HG03354 (cell line): ENCODE measurements around the gene PRLR.
"Not testable (repeated sequence)": the region's sequence is repeated elsewhere in the genome, so short reads cannot be mapped to it uniquely, and the experiment has no call there.

Experiments
- ATAC-seq: cut with Tn5 transposase; IDR thresholded peaks from one replicate; pipeline ENCODE4 v1.9.1; 2021; ENCODE audit warnings: mild to moderate bottlenecking; ENCODE audit not compliant: unreplicated experiment, poor library complexity, severe bottlenecking

The PRLR gene

GRCh38 chr5:35138232-35138631 lies 92.1 kb downstream of the PRLR start:
- no peak for ATAC-seq

- no peak for ATAC-seq
Measured at GRCh38 chr5:35136386-35136785, 93.9 kb downstream of the PRLR start.

- no peak for ATAC-seq
Measured at GRCh38 chr5:35135239-35135700, 95.0 kb downstream of the PRLR start.

GRCh38 chr5:35134278-35135030 lies 95.8 kb downstream of the PRLR start:
- no peak for ATAC-seq

GRCh38 chr5:35133186-35133585 lies 97.1 kb downstream of the PRLR start:
- ATAC-seq: no peak

- no peak for ATAC-seq
Measured at GRCh38 chr5:35131723-35132122, 98.6 kb downstream of the PRLR start.

- ATAC-seq: no peak
Measured at GRCh38 chr5:35129921-35130485, 100.3 kb downstream of the PRLR start.

- no peak for ATAC-seq
Measured at GRCh38 chr5:35129276-35129675, 101.0 kb downstream of the PRLR start.

- no peak for ATAC-seq
Measured at GRCh38 chr5:35127006-35127405, 103.3 kb downstream of the PRLR start.

GRCh38 chr5:35125746-35126145 lies 104.5 kb downstream of the PRLR start:
- no peak for ATAC-seq

- ATAC-seq: no peak
Measured at GRCh38 chr5:35124932-35125331, 105.4 kb downstream of the PRLR start.

- no peak for ATAC-seq
Measured at GRCh38 chr5:35122819-35123218, 107.5 kb downstream of the PRLR start.

- ATAC-seq: no peak
Measured at GRCh38 chr5:35120715-35121114, 109.6 kb downstream of the PRLR start.

- ATAC-seq: no peak
Measured at GRCh38 chr5:35117967-35118366, 112.3 kb downstream of the PRLR start.

GRCh38 chr5:35115920-35116319 lies 114.4 kb downstream of the PRLR start:
- ATAC-seq: no peak

- no peak for ATAC-seq
Measured at GRCh38 chr5:35114698-35115097, 115.6 kb downstream of the PRLR start.

GRCh38 chr5:35112300-35112699 lies 118.0 kb downstream of the PRLR start:
- no peak for ATAC-seq

GRCh38 chr5:35104550-35104949 lies 125.7 kb downstream of the PRLR start:
- ATAC-seq: not testable (repeated sequence)

- no peak for ATAC-seq
Measured at GRCh38 chr5:35103637-35104299, 126.5 kb downstream of the PRLR start.

- not testable (repeated sequence) for ATAC-seq
Measured at GRCh38 chr5:35101720-35102119, 128.6 kb downstream of the PRLR start.

- no peak for ATAC-seq
Measured at GRCh38 chr5:35101016-35101415, 129.3 kb downstream of the PRLR start.
